ENCODE results near the gene COQ10A.

The COQ10A gene

DNA sequence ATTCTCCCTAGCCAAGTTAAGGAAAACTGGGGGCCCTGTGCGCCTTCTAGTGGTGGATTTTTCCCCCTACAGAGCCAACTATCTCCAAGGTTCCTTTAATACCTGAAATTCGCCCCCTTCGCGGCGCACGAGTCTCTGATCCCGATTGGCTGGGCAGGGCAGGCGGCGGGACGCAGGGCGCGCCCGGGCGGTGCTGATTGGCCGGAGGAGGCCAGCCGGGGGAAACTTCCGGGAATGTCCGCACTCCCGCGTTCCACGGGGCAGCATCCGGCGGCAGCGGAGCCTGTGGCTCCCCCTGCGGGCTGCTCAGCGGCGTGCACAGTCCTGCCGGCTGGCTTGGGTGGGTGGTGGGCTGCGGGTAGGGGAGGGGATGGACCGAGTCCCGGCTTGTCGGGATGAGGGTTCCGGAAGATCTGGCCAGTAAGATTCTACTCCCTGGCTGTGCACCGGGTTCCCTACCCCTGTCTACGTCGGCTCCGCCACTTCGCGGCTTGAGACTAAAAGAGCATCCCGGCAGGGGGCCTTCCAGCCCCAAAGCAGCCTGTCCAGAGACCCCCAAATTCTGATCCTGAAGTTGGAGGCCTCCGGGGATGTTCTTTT is 42.5 kb upstream of the COQ10A start, which contains the start of gene NABP2:
NABP2 (plus strand) TSS at position 241 of the 600 bp plus-strand sequence. CDS start 515 bp downstream, outside the sequence.
- Histone ChIP-seq H3K4me3 (peak within 1 kb of the TSS; percentile 80), H3K9ac (ENCODE audit: insufficient read length) (peak within 1 kb of the TSS; percentile 82), H3K27ac (peak within 1 kb of the TSS; percentile 91), H3K36me3 (ENCODE audit: insufficient read depth, low read length) (no peaks in the 10 kb centered on the region), H3K9me3 (ENCODE audit: low read depth, low read length) (no peaks in the 10 kb centered on the region)
- DNase-seq (ENCODE audit: low read depth, low spot score): peak; percentile 92
- TF ChIP-seq POLR2AphosphoS5 (IDR thresholded peaks at IDR 0.05; ENCODE audit: borderline replicate concordance, low read depth, low read length): peak; percentile 69
- TF ChIP-seq FOXP2 (optimal IDR thresholded peaks at IDR 0.05; ENCODE audit: control extremely low read depth, extremely low read length, insufficient read depth): peak; percentile 77
- TF ChIP-seq EZH2 (IDR thresholded peaks at IDR 0.05): no peak

DNA sequence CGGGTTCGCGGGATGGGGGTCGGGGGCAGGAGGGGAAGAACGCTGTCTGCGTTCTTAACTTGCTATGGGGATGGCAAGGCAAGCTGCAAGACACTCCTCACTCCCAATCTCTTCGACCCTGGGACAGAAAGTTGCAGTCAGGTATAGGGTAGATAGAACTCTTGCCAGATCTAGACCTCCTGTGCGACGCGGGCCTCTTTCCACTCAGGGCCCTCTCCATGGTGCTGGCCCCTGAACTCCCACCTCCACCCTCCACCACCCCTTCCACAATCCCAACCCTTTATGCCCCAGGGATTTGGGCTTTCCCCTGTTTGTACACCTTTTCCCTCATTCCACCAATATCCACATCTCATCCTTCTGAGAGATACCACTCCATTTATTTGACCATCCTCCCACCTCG is 41.8 kb upstream of the COQ10A start:
- Histone ChIP-seq H3K9me3 (ENCODE audit: low read depth, low read length) (no peaks in the 10 kb centered on the region), H3K36me3 (ENCODE audit: insufficient read depth, low read length) (no peaks in the 10 kb centered on the region), H3K9ac (ENCODE audit: insufficient read length) (peak overlapping the region; percentile 77), H3K27ac (no peak overlapping the region), H3K4me3 (peak overlapping the region; percentile 80)
- TF ChIP-seq FOXP2 (optimal IDR thresholded peaks at IDR 0.05; ENCODE audit: control extremely low read depth, extremely low read length, insufficient read depth) (no peak), POLR2AphosphoS5 (IDR thresholded peaks at IDR 0.05; ENCODE audit: borderline replicate concordance, low read depth, low read length) (no peak), EZH2 (IDR thresholded peaks at IDR 0.05) (no peak)
- no peak for DNase-seq (ENCODE audit: low read depth, low spot score)

DNA sequence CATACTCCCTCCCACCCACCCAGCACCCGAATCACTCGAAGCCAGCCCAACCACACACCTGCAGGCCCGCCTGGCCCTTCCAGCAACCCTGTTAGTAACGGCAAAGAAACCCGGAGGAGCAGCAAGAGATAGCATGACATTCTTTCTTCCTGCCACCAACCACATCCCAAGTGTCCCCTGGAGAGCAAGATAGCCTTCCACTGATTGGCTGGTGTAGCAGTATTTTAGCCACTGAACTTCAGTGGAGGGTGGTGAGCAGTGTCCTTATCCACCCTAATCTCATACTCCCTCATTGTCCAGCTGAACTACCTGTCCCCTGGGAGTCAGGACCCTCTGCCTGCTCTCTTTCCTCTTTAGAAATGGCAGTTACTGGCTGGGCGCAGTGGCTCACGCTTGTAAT is 37.7 kb upstream of the COQ10A start:
- no peak overlapping the region for H3K27ac ChIP-seq
- DNase-seq (ENCODE audit: low read depth, low spot score): no peak
- TF ChIP-seq EZH2 (IDR thresholded peaks at IDR 0.05) (no peak), FOXP2 (optimal IDR thresholded peaks at IDR 0.05; ENCODE audit: control extremely low read depth, extremely low read length, insufficient read depth) (no peak), POLR2AphosphoS5 (IDR thresholded peaks at IDR 0.05; ENCODE audit: borderline replicate concordance, low read depth, low read length) (no peak)

DNA sequence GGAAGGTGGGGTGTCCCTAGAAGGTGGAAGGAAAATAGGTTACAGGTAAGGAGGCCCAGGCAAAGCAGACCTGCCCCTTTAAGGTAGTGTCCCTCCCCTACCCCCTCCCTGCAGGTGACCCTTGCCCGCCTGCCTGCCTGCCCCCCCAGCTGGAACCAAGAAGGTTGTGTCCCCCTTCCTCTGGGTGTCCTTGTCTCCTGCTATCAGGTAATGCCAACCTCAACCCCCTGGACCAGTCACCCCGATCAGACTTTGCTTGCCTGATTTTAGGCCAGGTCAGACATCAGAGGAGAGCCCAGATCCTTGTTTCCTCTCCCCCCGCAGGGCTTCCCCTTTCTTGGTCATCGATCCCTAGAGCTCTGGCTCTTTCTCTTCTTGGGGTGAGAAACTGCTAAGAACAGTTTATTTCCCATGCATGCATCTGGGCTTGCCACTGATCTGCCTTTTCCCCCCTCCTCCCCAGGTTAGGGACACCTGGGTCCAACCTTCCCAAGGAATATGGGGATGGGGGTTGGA is 36.8 kb upstream of the COQ10A start, which contains the start of gene SLC39A5:
SLC39A5 (plus strand) TSS at position 136 of the 516 bp plus-strand sequence. CDS start 1,224 bp downstream, outside the sequence.
- TF ChIP-seq FOXP2 (optimal IDR thresholded peaks at IDR 0.05; ENCODE audit: control extremely low read depth, extremely low read length, insufficient read depth) (no peak), POLR2AphosphoS5 (IDR thresholded peaks at IDR 0.05; ENCODE audit: borderline replicate concordance, low read depth, low read length) (no peak; the same call in 1 of the 2 replicates), EZH2 (IDR thresholded peaks at IDR 0.05) (no peak)
- H3K36me3 ChIP-seq (ENCODE audit: insufficient read depth, low read length): no peaks in the 10 kb centered on the region
- no peak for DNase-seq (ENCODE audit: low read depth, low spot score)
- no peak within 1 kb of the TSS for H3K4me3 ChIP-seq
- no peaks in the 10 kb centered on the region for H3K9me3 ChIP-seq (ENCODE audit: low read depth, low read length)
- no peak within 1 kb of the TSS for H3K9ac ChIP-seq (ENCODE audit: insufficient read length)
- no peak within 1 kb of the TSS for H3K27ac ChIP-seq

More for the DNA sequence above, 37.7 kb upstream of the COQ10A start:
- Histone ChIP-seq H3K36me3 (ENCODE audit: insufficient read depth, low read length) (no peaks in the 10 kb centered on the region), H3K4me3 (no peak overlapping the region), H3K9ac (ENCODE audit: insufficient read length) (no peak overlapping the region), H3K9me3 (ENCODE audit: low read depth, low read length) (no peaks in the 10 kb centered on the region)

DNA sequence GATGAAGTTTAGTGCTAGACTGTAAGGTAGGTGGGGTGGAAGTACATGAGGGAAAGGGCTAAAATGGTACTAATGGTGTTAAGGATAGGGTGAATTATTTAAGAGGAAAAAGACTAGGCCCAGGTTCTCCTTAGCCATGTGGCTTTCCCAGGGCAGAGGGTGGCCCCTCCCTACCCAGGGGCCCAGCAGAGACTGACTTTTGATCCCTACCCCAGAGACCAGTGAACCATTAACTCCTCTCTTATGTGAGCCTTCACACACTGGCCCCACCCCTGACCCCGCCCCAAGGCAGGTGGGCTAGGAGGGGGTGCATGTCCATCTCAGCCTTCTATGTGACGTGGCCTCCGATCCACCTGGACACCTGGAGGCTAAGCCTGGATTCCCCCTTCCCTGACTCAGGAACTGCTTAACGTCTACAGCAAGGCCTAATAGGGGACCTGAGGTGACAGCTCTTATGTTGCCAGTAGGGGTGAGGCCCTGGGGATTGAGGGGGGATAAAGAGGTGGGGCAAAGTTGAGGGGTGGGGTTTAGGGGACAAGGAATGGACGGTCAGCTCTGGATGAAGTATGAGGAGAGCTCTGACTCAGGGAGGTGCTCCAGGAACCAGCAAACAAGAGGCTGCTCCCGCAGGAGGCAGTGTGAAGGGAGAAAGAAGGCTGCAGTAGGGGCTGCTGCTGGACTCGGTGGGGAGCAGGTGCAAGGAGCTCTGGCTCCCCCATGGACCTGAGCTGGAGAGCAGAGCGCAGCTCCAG is 36.1 kb upstream of the COQ10A start:
- Histone ChIP-seq H3K36me3 (ENCODE audit: insufficient read depth, low read length) (no peaks in the 10 kb centered on the region), H3K9me3 (ENCODE audit: low read depth, low read length) (no peaks in the 10 kb centered on the region), H3K4me3 (no peak overlapping the region), H3K9ac (ENCODE audit: insufficient read length) (no peak overlapping the region), H3K27ac (no peak overlapping the region)
- TF ChIP-seq EZH2 (IDR thresholded peaks at IDR 0.05) (no peak), POLR2AphosphoS5 (IDR thresholded peaks at IDR 0.05; ENCODE audit: borderline replicate concordance, low read depth, low read length) (no peak), FOXP2 (optimal IDR thresholded peaks at IDR 0.05; ENCODE audit: control extremely low read depth, extremely low read length, insufficient read depth) (no peak)
- no peak for DNase-seq (ENCODE audit: low read depth, low spot score)

DNA sequence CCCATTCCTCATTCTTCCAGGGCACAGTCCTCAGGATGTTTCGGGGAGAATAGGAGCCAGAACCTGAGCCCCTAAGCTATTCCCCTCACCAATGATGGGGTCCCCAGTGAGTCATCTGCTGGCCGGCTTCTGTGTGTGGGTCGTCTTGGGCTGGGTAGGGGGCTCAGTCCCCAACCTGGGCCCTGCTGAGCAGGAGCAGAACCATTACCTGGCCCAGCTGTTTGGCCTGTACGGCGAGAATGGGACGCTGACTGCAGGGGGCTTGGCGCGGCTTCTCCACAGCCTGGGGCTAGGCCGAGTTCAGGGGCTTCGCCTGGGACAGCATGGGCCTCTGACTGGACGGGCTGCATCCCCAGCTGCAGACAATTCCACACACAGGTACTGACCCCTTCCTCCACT is 35.6 kb upstream of the COQ10A start:
- no peak for DNase-seq (ENCODE audit: low read depth, low spot score)
- TF ChIP-seq EZH2 (IDR thresholded peaks at IDR 0.05) (no peak), FOXP2 (optimal IDR thresholded peaks at IDR 0.05; ENCODE audit: control extremely low read depth, extremely low read length, insufficient read depth) (no peak), POLR2AphosphoS5 (IDR thresholded peaks at IDR 0.05; ENCODE audit: borderline replicate concordance, low read depth, low read length) (no peak)
- H3K27ac ChIP-seq: no peak overlapping the region
- H3K9me3 ChIP-seq (ENCODE audit: low read depth, low read length): no peaks in the 10 kb centered on the region
- H3K9ac ChIP-seq (ENCODE audit: insufficient read length): no peak overlapping the region
- H3K4me3 ChIP-seq: no peak overlapping the region
- H3K36me3 ChIP-seq (ENCODE audit: insufficient read depth, low read length): no peaks in the 10 kb centered on the region

DNA sequence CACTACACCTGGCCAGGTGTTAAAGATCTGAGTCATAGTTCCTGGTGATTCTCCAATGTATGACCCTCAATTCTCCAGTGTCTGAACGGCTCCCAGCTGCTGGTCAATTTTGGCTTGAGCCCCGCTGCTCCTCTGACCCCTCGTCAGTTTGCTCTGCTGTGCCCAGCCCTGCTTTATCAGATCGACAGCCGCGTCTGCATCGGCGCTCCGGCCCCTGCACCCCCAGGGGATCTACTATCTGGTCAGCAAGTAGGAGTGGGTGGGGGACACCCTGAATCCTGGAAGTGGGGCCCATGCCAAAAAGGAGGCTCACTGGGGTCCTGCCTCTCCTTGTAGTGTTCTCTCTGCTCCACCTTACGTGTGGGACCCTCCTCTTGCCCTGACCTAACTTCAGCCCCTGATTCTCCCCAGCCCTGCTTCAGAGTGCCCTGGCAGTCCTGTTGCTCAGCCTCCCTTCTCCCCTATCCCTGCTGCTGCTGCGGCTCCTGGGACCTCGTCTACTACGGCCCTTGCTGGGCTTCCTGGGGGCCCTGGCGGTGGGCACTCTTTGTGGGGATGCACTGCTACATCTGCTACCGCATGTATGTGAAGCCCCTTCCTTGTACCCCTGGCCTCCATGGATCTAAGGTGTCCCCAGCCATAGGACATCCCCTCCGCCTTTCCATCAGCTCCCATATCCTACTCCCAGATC is 31.9 kb upstream of the COQ10A start:
- DNase-seq (ENCODE audit: low read depth, low spot score): no peak
- H3K27ac ChIP-seq: no peak overlapping the region
- no peaks in the 10 kb centered on the region for H3K36me3 ChIP-seq (ENCODE audit: insufficient read depth, low read length)
- no peaks in the 10 kb centered on the region for H3K9me3 ChIP-seq (ENCODE audit: low read depth, low read length)
- H3K4me3 ChIP-seq: no peak overlapping the region
- TF ChIP-seq POLR2AphosphoS5 (IDR thresholded peaks at IDR 0.05; ENCODE audit: borderline replicate concordance, low read depth, low read length) (peak; percentile 25; the same call in 1 of the 2 replicates), EZH2 (IDR thresholded peaks at IDR 0.05) (no peak)
- no peak overlapping the region for H3K9ac ChIP-seq (ENCODE audit: insufficient read length)

DNA sequence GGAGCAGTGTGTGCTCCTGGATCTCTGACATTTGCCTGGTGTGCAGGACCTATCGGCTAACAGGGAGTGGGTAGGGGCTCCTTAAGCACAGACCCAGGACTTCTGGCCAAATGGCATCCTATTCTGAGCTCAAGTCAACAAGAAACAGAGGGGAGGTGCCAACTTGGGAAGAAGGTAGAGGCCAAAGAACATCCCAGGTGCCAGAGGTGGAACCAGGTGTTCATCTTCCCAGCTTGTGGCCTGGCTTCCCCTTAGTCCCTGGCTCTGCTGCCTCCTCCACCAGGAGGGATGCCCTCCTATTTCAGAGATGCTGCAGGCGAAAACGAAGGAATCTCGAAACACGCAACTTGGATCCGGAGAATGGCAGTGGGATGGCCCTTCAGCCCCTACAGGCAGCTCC is 30.7 kb upstream of the COQ10A start:
- TF ChIP-seq POLR2AphosphoS5 (IDR thresholded peaks at IDR 0.05; ENCODE audit: borderline replicate concordance, low read depth, low read length) (no peak), FOXP2 (optimal IDR thresholded peaks at IDR 0.05; ENCODE audit: control extremely low read depth, extremely low read length, insufficient read depth) (no peak), EZH2 (IDR thresholded peaks at IDR 0.05) (no peak)
- DNase-seq (ENCODE audit: low read depth, low spot score): no peak
- Histone ChIP-seq H3K9ac (ENCODE audit: insufficient read length) (no peak overlapping the region), H3K9me3 (ENCODE audit: low read depth, low read length) (no peaks in the 10 kb centered on the region), H3K27ac (no peak overlapping the region), H3K36me3 (ENCODE audit: insufficient read depth, low read length) (peaks cover 3% of the 10 kb centered on the region; the same call in 1 of the 2 replicates), H3K4me3 (no peak overlapping the region)

Data from SK-N-MC (cell line).